Measurements from ENCODE around the gene FANCG.
A peak's percentile ranks its signal among the peaks of the same experiment; 100 is the strongest.

Gene FANCG

DNA sequence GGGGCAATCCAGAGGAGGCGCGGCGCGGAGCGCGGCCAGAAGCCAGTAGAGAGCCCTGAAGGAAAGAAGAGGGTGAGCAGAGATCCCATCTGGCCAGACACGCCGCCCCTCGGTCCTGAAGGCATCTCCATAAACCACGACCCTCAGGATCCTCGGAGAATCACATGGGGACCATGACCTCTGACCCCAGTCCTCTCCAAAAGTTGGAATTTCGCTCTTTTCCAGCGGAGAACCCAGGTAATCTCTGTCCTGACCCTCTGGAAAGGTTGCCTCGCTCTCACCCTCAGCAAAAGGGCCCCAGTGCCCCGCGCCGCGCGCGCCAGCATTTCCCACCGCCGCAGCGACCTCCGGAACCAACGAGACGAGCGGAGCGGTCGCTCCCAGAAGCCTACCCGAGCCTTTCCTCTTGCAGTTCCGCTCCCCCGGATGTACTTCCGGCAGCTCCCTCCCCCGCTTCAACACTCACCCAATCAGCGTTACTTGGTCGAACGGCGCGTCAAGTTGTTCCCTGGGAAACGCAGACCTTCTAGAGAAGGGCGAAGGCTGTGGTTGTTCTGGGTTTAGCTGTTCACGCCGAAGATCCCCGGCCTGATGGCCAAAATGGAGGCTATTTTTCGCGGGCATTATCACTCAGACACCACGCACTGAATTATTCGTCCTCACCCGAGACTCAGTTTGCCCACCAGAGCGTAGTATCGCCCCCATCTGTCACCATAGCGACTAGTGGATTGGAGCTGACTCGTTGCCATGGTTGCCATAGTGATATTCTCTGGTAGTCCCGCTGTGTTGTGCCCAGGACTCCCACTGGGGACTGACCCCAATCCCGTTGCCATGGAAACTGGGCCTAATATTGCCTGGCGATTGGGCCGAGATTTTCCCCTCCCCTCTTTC, 23.3 kb upstream of the FANCG start, which contains the start of gene STOML2:
Gene STOML2 (minus strand): TSS at position 363 of the 891 bp plus-strand sequence. CDS start 37 bp downstream, at position 326.
- DNase-seq: peak; percentile 93

DNA sequence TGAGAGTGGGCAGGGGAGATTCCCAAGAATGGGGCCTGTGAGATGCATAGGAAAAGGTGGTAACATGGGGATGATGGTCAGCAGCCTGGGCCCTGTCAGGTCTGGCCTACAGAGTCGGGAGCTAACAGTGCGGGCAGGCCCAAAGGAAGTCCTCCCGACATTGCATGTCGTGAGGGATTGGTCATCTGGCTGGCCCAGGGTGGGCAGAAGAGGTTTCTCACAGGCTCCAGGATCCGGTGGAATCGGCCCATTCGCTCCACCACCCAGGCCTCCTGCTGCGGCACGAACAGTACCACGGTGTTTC, 22.7 kb upstream of the FANCG start:
- no peak for DNase-seq

DNA sequence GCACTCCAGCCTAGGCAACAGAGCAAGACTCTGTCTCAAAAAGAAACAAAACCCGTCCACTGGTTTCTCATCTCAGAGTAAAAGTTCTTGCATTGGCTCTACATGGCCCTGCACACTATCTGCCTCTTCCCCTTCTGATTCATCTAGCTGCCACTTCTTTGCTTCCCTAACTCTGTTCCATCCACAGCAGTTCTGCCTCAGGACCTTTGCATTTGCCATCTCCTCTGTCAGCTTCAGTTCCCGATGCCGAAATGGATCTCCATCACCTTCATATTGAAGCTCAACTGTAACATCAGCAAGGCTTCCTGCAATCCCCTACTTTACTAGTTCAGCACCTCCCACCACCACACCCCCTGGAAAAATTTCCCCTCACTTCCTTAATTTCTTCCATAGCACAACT, 17.8 kb upstream of the FANCG start:
- no peak for DNase-seq

DNA sequence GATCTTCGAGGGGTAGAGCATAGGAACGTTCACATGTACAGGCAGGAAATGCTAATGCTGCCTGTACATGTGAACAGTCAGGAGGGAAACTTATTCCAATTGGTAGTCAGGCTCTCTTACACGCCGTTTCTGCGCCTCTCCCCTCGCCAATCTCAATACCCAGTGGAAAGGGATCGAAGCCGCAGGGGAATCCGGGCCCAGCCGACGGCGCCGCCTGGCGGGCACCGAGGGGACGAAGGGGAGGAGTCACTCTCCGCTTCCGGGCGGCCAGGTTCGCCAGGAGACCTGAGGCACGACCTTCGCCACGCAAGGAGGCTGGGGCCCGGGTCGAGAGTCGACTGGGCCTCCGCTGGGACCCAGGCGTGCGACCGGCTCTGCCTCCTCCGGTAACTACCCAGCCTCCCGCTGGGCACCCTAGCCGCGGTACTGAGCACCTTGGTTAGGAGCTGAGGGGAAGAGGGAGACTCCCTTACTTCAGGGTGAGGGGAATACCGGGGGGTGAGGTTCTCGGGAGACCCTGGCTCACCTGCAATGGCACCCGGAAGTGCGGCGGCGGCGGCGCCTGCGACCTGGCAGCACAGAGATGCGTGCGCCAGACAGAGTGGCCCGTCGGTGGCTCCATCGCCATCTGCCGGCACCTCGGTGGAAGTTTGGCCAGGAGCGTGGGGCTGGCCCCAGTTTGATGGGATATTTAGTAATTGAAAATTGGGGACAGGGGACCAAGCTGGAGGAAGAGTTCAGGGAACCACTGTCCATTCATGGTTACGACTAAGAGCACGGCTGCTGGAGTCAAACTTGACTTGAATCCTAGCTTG, 16.5 kb upstream of the FANCG start, which contains the start of gene PIGO:
Gene PIGO (minus strand): TSS at position 557 of the 815 bp plus-strand sequence. CDS start 1,026 bp downstream, outside the sequence.
- DNase-seq: peak; percentile 91

DNA sequence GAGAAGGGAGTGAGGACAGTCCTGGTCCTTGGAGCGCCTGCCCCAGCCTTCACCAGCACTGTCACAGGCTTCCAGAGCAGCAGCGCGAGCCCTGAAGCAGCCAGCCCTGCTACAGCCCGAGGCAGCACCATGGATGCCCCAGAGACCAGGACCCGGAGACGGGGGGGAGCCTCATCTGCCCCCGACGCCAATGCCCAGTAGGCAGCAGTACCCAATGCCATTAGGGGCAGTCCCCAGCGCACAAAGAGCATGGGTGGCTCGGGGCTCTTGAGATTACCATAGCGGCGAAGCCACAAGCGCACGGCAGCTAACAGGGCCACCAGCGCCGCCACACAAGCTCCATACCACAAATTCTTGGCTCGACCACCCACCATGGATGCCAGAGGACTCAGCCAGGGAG, 11.8 kb upstream of the FANCG start:
- DNase-seq: no peak

DNA sequence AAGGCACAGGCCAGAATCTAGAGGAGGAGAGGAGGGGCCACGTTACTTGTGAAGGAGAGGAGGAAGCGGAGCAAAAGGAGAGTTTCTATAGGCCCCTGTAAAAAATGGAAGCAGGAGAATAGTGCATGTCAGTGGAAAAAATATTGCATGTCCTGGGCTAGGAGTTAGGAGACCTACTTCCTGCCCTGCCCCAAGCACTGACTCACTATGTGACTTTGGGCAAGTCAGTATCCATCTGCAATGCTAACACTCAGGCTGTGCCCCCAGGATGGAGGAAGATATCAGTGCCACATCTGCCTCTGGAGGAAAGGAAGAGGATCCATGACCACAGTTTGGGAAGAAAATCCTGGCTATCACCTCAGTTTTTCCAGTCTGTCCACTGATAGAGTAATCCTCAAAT, 9.7 kb upstream of the FANCG start:
- no peak for DNase-seq

DNA sequence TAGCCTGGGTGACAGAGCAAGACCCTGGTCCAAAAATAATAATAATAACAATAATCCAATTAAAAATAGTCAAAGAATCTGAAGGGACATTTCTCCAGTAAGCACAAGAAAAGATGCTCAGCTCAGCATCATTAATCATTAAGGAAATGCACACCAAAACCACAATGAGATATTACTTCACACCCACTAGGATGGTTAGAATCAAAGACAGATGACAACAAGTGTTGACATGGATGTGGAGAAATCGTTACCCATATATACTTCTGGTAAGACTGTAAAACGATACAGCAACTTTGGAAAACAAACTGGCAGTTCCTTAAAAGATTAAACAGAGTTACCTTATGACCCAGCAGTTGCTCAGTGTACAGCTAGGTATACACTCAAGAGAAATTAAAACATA, 5.3 kb upstream of the FANCG start:
- no peak for DNase-seq

DNA sequence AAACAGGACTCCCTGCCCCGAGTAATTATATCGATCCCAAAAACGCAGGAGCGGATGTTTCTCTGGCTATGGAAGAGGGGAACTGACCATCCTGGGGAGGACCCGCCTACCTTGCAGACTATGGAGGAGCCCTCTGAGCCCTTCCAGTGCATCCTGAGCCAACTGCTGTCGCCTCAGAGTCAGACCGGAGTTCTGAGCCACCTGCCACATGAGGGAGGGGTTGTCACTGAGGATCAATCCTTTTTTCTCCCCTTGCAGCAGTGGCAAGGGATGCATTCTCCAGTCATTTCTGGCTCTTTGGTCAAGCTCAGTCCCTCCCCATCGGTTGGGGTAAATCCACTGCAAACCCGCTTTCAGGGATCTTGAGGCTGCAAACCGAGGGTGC, 709 bp downstream of the FANCG start:
- DNase-seq: no peak

DNA sequence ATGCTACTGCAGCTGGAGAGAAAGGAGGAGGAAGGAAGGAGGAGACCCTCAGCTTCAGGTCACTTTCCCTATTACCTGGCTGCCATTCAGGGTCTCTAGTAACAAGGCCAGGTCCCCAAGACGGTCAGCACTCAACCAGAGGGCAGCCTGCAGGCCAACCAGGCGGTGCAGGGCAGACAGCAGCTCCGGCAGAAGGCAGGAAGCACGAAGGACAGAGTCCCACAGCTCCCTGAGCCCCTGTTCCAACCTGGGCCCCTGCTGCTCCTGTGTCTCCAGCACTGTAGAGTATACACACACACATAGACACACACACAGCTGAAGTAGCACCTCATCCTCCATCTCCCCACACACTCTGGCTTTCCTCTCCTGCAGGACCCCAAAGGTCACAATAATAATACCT, 1.7 kb downstream of the FANCG start:
- DNase-seq: no peak

DNA sequence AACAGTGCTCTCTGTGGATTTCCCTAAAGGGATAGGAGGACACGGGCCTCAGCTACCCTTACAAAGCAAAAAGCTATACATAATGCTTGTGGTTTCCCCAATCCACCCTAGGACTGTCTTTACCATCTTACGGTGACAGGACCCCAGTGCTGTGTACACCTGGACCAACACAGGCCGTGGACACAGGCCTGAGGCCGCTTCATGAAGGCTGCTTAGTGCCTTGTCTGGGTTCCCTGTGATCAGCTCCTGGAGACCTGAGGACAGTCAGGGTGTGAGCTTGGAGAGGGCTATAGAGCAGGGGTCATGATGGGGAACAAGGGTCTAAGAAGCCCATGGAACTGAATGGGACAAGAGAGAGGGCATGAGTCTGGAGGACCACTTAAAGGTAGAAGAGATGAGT, 2.9 kb downstream of the FANCG start:
- no peak for DNase-seq

DNA sequence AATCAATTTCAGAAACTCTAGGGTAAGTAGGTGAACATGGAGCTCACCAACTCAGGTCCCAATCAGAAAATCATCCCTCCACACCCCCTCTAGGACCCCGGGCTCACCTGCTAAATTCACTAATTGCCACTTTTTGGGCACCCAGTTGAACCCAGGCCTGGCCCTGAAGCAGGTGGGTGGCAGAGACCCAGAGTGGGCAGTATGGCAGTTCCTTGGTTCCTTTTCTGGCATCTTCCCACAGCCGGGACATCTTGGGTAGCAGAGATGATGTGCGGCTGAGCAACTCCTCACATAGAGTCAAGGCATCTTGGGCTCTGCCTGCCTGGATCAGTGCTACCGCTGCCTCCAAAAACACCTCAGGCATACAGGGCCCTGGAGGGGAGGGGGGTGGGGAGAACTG, 4.4 kb downstream of the FANCG start:
- DNase-seq: no peak

DNA sequence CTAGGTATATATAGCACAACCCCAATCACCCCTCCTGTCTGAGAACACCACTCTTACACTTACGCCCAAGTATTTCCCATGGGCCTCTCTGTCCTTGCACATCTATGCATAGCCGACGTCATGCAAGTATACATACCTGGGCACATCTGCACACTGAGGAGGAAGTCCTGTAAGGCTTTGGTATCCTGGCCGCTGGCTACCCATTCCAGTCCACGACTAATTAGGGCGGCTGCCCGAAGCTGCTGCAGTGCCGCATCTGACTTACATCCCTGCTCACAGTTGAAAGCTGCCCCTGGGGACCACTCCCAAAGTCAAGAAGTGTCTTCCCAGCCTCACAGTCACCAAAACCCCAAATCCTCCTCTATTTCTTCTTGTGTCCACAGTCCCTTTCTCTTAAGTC, 5.0 kb downstream of the FANCG start:
- DNase-seq: no peak

DNA sequence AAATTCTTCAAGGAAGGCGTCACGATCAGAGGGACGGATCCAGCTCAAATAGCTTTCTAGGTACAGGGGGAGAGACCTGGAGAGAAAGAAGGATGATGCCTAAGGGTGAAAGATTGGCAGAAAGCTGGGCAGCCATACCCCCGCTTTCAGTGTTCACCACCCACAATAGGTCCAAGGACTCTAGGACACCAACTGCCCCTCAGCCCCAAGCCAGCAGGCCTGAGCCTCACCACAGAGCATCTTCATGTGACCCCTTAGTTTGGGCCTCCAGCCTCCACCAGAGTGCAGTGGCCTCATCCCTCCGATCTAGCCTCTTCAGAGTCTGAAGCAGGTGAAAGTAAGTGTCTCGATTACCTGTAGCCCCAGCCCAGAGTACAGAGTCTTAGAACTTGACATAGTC, 5.6 kb downstream of the FANCG start:
- no peak for DNase-seq

DNA sequence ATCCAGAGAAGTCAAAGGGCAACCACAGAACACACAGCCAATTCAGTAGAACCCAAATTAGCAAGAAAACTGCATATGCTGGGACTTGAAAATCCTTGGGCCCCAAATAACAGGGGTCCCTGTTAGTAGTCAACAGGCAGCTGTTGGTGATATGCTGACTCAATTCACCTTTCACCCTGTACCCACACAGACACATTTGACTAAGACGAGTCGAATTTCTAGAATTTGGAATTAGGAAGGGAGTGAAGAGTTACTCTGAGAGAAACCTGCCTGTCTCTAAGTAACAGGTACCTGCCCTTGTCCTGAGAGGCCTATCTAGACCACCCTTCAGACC, 6.5 kb downstream of the FANCG start:
- DNase-seq: no peak

DNA sequence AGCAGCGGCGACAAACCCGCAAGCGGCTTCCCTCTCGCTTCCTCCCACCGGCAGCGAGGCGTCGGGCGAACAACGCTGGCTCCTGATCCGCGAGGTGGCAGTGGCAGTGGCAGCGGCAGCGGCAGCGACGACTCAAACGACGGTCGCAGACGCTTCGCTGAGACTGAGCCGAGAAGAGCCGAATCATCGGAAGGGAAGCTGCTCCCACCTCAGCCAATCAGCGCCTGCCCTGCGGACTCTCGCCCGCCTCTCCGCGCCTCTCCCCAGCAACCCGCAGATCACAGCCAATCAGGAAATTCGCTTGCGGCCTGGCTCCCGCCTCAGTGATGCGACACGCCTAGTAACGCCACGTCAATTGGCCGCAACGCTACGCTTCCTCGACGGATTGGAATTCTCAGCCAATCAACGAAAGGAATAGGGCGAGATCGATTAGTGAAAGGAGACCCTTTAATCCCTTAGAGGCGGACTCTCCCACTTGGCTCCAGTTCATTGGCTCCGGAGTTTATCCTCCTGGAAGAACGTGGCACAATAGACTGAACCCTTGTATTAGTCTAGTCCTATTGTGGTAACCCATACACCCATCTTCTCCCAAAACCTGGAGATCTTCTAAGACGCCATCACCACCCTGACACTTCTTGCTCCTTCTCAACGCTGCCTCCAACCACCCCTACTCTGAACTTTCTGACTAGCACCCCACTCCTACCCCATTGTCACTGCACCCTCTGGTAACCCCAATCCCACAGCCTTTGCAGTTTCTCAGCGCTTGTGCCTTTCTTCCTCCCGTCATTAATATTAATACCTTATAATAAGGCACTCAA, 7.1 kb downstream of the FANCG start, which contains the start of gene VCP:
Gene VCP (minus strand): TSS at position 165 of the 818 bp plus-strand sequence. CDS start 272 bp downstream, outside the sequence.
- peak; percentile 97 for DNase-seq

DNA sequence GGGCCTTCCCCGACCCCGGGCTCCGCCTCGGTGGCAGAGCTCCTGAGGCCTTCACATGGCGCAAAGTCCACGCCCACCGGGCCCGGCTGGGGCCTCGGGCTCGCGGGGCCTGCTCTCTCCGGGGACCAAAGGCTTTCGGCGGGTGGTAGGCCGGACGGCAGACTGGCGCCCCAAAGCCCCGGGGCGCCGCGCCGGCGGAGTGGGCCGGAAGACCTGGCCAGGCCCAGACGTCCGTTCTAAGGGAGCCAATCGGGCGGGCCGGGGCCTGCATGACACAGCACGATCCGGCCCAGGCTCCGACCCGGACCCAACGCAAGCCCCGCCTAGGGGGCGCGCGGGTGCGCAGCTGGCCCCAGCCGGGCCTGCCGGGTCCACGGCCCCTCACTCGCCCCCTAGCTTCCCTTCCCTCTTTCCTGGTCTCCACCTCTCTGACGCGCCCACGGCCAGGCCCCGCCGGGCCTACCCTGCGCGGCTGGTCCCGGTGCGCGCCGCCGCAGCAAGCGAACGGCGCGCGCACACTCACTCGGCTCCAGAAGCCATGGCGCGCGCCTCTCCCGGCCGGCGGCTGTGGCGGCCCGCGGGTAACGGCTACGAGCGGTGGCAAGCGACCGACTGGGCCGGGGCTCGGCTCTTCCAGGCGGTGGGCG, 7.8 kb downstream of the FANCG start:
- peak; percentile 86 for DNase-seq

DNA sequence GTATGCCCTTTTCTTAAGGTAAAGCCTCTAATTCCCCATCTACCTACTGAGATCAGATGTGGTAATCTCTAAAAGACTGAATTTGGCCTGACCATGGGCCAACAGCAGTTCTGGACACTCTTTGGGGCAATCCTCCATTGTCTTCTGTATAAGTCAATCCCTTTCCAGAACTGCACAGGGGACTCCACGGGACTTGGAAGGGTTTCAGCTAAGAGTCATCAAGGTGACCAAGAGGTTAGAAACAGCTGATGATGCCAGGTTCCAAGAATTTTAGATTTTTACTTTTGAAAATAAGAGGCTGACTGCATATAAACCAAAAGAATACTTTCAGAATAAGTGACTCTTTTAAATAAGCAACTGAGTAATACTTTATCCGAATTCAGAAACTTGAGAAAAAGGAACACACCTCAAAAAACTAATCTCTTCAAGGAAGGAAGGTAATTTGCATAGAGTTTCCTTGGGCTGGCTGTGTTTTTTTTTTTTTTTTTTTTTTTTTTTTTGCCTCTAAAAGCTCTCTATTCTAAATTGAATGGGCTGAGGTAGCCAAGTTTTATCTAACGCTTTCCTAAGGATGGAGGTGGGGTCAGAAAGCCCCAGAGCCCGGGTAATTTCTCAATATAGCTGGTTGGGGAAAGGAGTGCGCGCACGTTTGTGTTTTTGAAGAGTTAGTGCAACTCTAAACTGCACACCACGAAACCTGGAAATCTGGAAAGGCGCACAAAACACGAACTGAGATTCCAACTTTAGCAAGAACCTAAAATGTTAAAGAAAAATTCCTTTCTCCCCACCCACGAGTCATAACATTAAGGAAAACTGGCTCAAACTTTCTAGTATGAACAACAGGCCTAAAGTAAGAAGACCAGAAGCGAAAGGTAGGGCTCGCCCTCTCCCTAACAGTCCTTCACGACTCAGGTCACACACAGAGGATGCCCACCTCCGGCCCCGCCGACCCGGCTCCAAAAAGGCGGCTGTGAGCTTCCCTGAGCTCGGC, 8.6 kb downstream of the FANCG start:
- no peak for DNase-seq

DNA sequence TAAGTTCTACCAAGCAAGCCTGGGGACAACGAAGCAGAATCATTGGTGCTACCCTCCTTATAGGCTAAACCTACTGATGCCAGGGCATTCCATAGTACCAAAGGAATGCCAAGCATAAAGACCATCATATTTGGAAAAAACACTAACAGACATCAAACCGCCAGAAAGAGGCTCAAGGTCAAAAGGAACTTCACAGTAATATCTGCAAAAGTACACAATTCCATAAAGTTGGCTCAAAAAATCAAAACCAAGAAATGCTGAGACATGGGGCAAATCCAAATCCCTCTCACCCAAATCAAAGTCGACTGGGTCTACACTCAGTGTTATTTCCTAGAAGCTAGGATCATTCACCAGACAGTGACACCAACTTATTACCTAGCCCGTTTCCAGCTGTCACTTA, 10.7 kb downstream of the FANCG start:
- DNase-seq: no peak

DNA sequence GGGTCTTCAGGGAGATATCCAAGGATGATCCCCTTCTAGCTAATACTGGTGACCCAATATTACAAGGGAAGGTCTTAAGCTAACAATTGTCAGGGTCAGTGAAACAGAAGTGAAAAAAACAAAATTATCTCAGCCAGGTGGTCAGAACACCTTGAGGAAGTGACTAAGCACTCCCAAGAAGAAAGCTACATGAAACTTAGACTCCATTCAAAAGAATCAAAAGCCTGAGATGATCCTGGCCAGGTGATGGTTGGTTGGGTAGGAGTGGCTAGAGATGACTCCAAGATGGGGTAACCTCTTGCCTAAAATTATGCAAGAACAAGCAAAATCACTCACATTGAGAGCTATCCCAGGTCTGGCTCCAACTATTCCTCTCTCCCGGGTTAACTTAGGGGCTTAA, 12.7 kb downstream of the FANCG start:
- no peak for DNase-seq

DNA sequence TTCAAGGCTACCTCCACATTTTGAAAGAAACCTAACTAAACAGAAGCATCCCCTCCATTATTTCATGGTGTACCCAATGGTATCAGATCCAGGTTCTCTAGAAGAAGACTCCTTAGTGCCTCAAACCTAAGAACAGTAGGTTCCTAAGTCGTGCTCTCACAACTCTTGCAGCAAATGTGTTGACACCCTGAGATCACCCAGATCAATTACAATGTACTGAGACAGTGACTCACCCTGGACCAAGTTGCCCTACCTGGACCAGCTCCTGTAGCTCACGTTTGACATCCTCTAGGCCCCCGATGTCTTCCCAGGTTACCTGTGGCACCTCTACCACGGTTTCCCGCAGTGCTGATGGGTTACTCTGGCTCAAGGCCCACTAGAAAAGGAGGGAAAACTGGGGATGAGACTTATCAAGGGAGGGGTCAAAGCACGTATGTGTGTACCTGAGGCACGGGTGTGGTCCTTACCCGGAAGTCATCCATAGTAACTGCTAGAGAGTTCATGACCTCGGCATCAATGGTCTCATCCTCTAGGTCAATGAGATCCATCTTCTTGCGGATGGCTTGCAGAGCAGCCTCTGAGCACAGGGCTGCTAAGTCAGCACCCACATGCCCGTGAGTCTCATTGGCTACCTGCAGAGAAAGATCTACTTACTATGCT, 19.1 kb downstream of the FANCG start:
- no peak for DNase-seq

DNA sequence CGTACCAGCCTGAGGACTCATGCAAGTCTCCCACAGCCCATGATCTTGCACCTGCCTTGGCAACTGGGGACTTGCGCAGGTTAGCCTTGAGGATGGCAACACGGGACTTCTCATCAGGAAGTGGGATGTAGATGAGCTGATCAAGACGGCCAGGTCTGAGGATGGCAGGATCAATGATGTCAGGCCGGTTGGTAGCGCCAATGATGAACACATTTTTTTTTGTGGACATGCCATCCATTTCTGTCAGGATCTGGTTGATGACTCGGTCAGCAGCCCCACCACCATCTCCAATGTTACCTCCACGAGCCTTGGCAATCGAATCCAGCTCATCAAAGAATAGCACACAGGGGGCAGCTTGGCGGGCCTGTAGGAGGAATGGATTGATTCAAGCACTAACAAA, 20.3 kb downstream of the FANCG start:
- no peak for DNase-seq
